Measurements from ENCODE around the gene SLC26A11. TPM values are rescaled to one million over a fixed set of nuclear protein-coding genes. Genes with fewer than 3 reads are reported as not detected.
"Not testable (repeated sequence)": the region's sequence is repeated elsewhere in the genome, so short reads cannot be mapped to it uniquely, and the experiment has no call there.

SLC26A11 gene
- total RNA-seq, 2 experiments from 2014 or later, result 5.9 to 6.1 TPM

- Mint-ChIP-seq H3K4me3 (no peak overlapping the region), H3K27me3 (no peaks in the 10 kb centered on the region), H3K4me1 (no peaks in the 10 kb centered on the region), H3K9me3 (no peaks in the 10 kb centered on the region), H3K27ac (peak overlapping the region; percentile 31), H3K36me3 (ENCODE audit: low read depth) (no peaks in the 10 kb centered on the region)
- POLR2A ChIA-PET, result no interaction called here
- DNase-seq, result no peak
- CTCF ChIA-PET, result interaction anchor here (0.6 to 1.7 kb wide), 3 partner anchors 17 to 155 kb away, joined by 3 to 4 read pairs (median 3); no protein-coding TSS in a partner anchor
Measured at GRCh38 chr17:80243526-80244433, 23.6 kb downstream of the SLC26A11 start.

- H3K27me3 Mint-ChIP-seq; DNase-seq; H3K4me1 Mint-ChIP-seq; POLR2A ChIA-PET; H3K36me3 Mint-ChIP-seq (ENCODE audit: low read depth); H3K4me3 Mint-ChIP-seq; H3K9me3 Mint-ChIP-seq: not testable (repeated sequence)
- H3K27ac Mint-ChIP-seq, result peak overlapping the region; percentile 31
- CTCF ChIA-PET, result interaction anchor here (0.6 kb wide), 1 partner anchor 155 kb away, joined by 3 read pairs; no protein-coding TSS in a partner anchor
Measured at GRCh38 chr17:80244448-80244847, 24.2 kb downstream of the SLC26A11 start.

GRCh38 chr17:80244871-80245509 is 24.8 kb downstream of the SLC26A11 start:
- Mint-ChIP-seq H3K27ac (no peak overlapping the region), H3K9me3 (no peaks in the 10 kb centered on the region), H3K4me1 (no peaks in the 10 kb centered on the region), H3K27me3 (no peaks in the 10 kb centered on the region), H3K36me3 (ENCODE audit: low read depth) (no peaks in the 10 kb centered on the region), H3K4me3 (no peak overlapping the region)
- CTCF ChIA-PET, result interaction anchor here (0.6 kb wide), 2 partner anchors 105 to 154 kb away, joined by 3 to 4 read pairs; no protein-coding TSS in a partner anchor
- DNase-seq, result no peak
- POLR2A ChIA-PET, result no interaction called here

- ChIA-PET POLR2A (no interaction called here), CTCF (interaction anchor here (0.6 kb wide), 1 partner anchor 106 kb away, joined by 4 read pairs; no protein-coding TSS in a partner anchor)
- Mint-ChIP-seq H3K27me3 (no peaks in the 10 kb centered on the region), H3K4me3 (no peak overlapping the region), H3K27ac (no peak overlapping the region), H3K4me1 (no peaks in the 10 kb centered on the region), H3K9me3 (no peaks in the 10 kb centered on the region), H3K36me3 (ENCODE audit: low read depth) (no peaks in the 10 kb centered on the region)
- no peak for DNase-seq
Measured at GRCh38 chr17:80245566-80246265, 25.5 kb downstream of the SLC26A11 start.

DNA sequence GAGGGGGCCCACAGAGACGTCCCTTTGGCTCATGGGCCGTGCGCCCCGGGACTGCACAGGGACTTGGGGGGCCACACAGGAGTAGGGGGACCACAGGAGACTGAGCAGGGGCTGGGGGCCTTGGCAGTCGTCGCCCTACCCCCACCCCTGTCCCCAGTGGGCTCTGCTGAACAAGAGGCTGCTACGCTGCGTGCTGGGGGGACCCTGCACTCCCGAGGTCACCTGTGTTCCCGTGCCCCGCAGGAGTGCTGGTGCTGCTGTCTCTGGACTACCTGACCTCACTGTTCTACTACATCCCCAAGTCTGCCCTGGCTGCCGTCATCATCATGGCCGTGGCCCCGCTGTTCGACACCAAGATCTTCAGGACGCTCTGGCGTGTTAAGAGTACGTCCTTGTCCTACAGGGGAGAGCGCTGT is 26.0 kb downstream of the SLC26A11 start:
- Mint-ChIP-seq H3K4me1 (no peaks in the 10 kb centered on the region), H3K27ac (no peak overlapping the region)
- POLR2A ChIA-PET, result no interaction called here

DNA sequence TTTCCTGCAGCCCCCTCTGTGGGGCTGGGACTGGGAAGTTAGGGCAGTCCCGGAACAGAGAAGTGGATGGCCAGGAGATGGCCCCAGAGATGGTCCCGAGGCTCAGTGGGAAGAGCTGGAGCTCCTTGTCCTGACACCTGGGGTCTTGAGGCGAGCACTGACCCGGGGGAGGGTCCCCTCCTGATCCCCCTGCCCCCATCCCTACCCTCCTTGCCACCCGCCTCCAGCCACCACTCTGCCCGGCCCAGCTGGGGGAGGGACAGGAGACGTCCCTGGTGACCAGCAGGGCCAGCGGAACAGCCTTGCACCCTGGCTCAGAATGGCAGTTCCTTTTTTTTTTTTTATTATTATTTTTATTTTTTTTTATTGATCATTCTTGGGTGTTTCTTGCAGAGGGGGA is 26.5 kb downstream of the SLC26A11 start:
- ChIA-PET POLR2A (no interaction called here), CTCF (interaction anchor here (0.7 kb wide), 1 partner anchor 312 kb away, joined by 3 read pairs; no protein-coding TSS in a partner anchor)
- DNase-seq, result no peak
- Mint-ChIP-seq H3K36me3 (ENCODE audit: low read depth) (no peaks in the 10 kb centered on the region), H3K4me1 (peaks cover under 1% of the 10 kb centered on the region), H3K9me3 (no peaks in the 10 kb centered on the region), H3K27ac (no peak overlapping the region), H3K27me3 (no peaks in the 10 kb centered on the region), H3K4me3 (no peak overlapping the region)

More for the DNA sequence above, 26.0 kb downstream of the SLC26A11 start:
- no peaks in the 10 kb centered on the region for H3K27me3 Mint-ChIP-seq
- H3K36me3 Mint-ChIP-seq (ENCODE audit: low read depth), result no peaks in the 10 kb centered on the region
- H3K4me3 Mint-ChIP-seq, result no peak overlapping the region
- no peaks in the 10 kb centered on the region for H3K9me3 Mint-ChIP-seq
- CTCF ChIA-PET, result interaction anchor here (0.7 kb wide), 1 partner anchor 312 kb away, joined by 3 read pairs; no protein-coding TSS in a partner anchor
- DNase-seq, result no peak

DNA sequence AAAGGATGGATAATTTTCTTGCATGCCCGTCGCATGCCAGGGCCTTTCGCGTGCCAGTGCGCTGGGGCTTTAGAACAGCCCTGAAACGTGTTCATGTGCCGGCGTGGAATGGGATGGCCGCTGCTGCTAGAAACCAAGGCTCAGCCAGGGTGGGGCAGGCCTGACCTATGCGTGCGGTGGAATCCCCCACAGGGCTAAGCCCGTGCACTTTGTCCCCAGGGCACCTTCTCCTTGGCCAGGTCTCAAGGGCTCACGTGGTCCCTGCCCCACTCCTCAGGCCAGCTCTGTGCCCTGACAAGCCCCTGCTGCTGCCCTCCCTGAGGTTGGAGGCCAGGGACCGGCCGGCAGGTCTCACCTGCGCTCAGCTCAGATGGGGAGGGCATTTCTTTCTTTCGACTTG is 27.3 kb downstream of the SLC26A11 start:
- DNase-seq, result no peak
- CTCF ChIA-PET, result interaction anchor here (0.5 to 0.7 kb wide), 2 partner anchors 10 to 47 kb away, joined by 3 to 4 read pairs; no protein-coding TSS in a partner anchor
- Mint-ChIP-seq H3K4me3 (no peak overlapping the region), H3K27me3 (no peaks in the 10 kb centered on the region), H3K36me3 (ENCODE audit: low read depth) (no peaks in the 10 kb centered on the region), H3K4me1 (peaks cover 6% of the 10 kb centered on the region), H3K27ac (no peak overlapping the region), H3K9me3 (no peaks in the 10 kb centered on the region)
- POLR2A ChIA-PET, result no interaction called here

DNA sequence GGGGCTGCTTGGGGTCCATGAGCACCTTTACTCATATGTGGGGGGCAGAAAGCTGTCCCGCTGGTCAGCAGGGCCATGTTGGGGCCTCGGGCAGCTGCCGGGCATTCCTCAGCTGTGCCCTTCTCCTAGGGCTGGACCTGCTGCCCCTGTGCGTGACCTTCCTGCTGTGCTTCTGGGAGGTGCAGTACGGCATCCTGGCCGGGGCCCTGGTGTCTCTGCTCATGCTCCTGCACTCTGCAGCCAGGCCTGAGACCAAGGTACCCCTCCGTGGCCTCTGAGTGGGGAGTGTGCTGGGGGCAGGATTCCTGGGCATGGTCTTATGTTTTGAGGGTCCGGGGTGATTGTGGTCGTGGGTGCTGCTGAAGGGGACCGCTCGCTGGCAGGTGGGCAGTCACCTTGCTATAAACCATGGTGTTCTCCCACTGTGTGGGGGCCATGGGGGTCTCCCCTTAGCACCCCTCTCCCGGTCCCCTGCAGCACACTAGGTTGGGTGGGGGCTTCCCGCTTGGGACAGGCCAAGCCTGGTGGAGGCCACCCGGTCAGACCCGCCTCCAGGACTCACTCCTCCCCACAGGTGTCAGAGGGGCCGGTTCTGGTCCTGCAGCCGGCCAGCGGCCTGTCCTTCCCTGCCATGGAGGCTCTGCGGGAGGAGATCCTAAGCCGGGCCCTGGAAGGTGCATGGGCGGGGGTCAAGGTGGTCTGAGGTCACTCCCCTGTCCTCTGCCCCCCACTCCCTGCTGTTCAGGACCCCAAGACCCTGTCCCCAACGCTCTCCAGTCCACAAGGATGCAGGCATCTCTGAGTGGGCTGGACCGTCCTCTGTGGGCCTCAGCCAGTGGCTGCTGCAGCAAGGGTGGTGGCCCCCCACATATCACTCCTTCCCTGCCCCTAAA is 28.0 kb downstream of the SLC26A11 start:
- POLR2A ChIA-PET, result no interaction called here
- H3K4me1 Mint-ChIP-seq, result peaks cover 13% of the 10 kb centered on the region
- H3K36me3 Mint-ChIP-seq (ENCODE audit: low read depth), result no peaks in the 10 kb centered on the region
- CTCF ChIA-PET, result interaction anchor here (0.5 to 0.8 kb wide), 3 partner anchors 11 to 52 kb away, joined by 3 to 4 read pairs (median 3); no protein-coding TSS in a partner anchor
- no peaks in the 10 kb centered on the region for H3K27me3 Mint-ChIP-seq
- H3K9me3 Mint-ChIP-seq, result no peaks in the 10 kb centered on the region
- H3K27ac Mint-ChIP-seq, result peak overlapping the region; percentile 31
- H3K4me3 Mint-ChIP-seq, result no peak overlapping the region
- DNase-seq, result no peak

DNA sequence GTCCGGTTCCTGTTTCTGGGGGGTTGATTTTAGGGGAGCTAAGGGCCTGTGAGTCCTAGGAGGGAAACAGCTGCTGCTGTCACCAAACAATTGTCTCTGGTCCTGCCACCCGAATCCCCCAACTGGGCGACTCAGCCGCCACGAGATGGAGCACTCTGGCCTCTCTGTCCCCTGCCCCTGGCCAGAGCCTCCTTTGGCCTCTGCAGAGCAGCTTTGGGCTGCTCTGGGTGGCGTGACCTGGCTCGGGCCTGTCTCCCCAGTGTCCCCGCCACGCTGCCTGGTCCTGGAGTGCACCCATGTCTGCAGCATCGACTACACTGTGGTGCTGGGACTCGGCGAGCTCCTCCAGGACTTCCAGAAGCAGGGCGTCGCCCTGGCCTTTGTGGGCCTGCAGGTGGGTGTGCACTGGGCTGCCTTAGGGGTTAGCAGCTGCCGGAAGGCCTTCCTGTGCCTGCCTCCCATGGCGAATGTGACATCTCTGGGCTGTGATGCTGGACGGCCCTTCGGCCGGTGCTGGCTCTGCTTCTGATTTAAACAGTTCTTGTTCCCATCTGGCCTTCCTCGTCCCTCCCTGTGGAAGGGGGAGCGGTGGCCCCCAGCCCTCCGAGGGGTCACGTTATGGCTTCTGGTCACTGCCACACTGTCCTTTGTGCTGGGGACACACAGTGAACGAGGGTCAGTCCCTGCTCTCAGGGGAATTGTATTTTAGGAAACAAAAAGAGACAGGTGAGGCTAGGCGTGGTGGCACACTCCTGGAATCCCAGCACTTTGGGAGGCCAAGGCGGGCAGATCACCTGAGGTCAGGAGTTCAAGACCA is 28.9 kb downstream of the SLC26A11 start:
- Mint-ChIP-seq H3K4me3 (no peak overlapping the region), H3K27me3 (no peaks in the 10 kb centered on the region), H3K36me3 (ENCODE audit: low read depth) (no peaks in the 10 kb centered on the region), H3K27ac (peak overlapping the region; percentile 31), H3K9me3 (no peaks in the 10 kb centered on the region), H3K4me1 (peaks cover 22% of the 10 kb centered on the region)
- CTCF ChIA-PET, result interaction anchor here (0.8 kb wide), 1 partner anchor 53 kb away, joined by 3 read pairs; no protein-coding TSS in a partner anchor
- no peak for DNase-seq
- POLR2A ChIA-PET, result no interaction called here

DNA sequence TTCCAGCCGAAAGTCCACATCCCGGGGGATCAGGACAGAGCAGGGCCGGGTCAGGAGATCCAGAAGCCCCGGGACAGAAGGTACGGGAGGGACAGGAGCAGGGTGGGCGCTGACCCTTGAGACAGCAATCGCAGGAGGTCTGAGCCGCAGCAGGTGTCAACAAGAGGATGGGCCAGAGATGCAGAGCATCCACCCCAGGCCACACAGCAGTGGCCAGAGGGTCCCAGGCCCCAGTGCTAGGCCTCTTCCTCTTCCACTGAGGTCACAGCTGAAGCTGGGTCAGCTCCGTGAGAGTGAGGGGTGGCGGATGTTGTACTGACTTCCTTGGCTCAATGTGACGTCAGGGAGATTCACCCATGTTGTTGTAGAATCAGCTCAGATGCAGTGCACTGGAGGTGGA is 31.7 kb downstream of the SLC26A11 start:
- no peak overlapping the region for H3K4me3 Mint-ChIP-seq
- no peak overlapping the region for H3K27ac Mint-ChIP-seq
- H3K4me1 Mint-ChIP-seq, result peaks cover 48% of the 10 kb centered on the region
- H3K9me3 Mint-ChIP-seq, result no peaks in the 10 kb centered on the region
- H3K27me3 Mint-ChIP-seq, result no peaks in the 10 kb centered on the region
- no peak for DNase-seq
- no peaks in the 10 kb centered on the region for H3K36me3 Mint-ChIP-seq (ENCODE audit: low read depth)
- ChIA-PET POLR2A (interaction anchor here (0.6 kb wide), 1 partner anchor 14 kb away, joined by 3 read pairs; no protein-coding TSS in a partner anchor), CTCF (interaction anchor here (0.9 to 3.5 kb wide), 5 partner anchors 22 to 151 kb away, joined by 3 to 11 read pairs (median 4); partner anchors contain the start of gene GAA)

GRCh38 chr17:80252871-80253270 is 32.6 kb downstream of the SLC26A11 start:
- DNase-seq, result peak; percentile 86
- H3K27ac Mint-ChIP-seq, result no peak overlapping the region
- no peaks in the 10 kb centered on the region for H3K27me3 Mint-ChIP-seq
- H3K9me3 Mint-ChIP-seq, result no peaks in the 10 kb centered on the region
- CTCF ChIA-PET, result interaction anchor here (1.5 to 3.5 kb wide), 5 partner anchors 21 to 152 kb away, joined by 3 to 11 read pairs (median 4); partner anchors contain the start of gene GAA
- H3K4me1 Mint-ChIP-seq, result peaks cover 55% of the 10 kb centered on the region
- no peaks in the 10 kb centered on the region for H3K36me3 Mint-ChIP-seq (ENCODE audit: low read depth)
- no peak overlapping the region for H3K4me3 Mint-ChIP-seq
- POLR2A ChIA-PET, result no interaction called here

All from activated CD4-positive, alpha-beta T cell treated with anti-CD3 and anti-CD28 coated beads, Interleukin-2, amount 10 ng/mL, durations not matched to agents 7 days and 5 days (primary cell).